H9 (cell line): ENCODE measurements around the gene AGPAT1. TPM values are rescaled to one million over a fixed set of nuclear protein-coding genes. Genes with fewer than 3 reads are reported as not detected.

Experiments used
- DNase-seq: peaks from one replicate; pipeline ENCODE4 v3.0.0-alpha.2; 2017
- H2AFZ ChIP-seq: one replicate; pipeline ENCODE4 v1.6.1; 2013; ENCODE audit warnings: mild to moderate bottlenecking, low read length, control low read depth, moderate library complexity
- H2AK5ac ChIP-seq: 2 replicates; pipeline ENCODE4 v1.6.1; 2013; ENCODE audit warnings: low read length, control low read depth, mixed read lengths; ENCODE audit not compliant: insufficient read length
- H2BK120ac ChIP-seq: one replicate; pipeline ENCODE4 v1.6.1; 2013; ENCODE audit warnings: low read depth, mild to moderate bottlenecking, low read length, control low read depth, inconsistent platforms; ENCODE audit not compliant: poor library complexity, severe bottlenecking
- H2BK12ac ChIP-seq: 2 replicates; pipeline ENCODE4 v1.6.1; 2013; ENCODE audit warnings: low read length, control low read depth, mixed read lengths, low read depth; ENCODE audit not compliant: insufficient read length
- H2BK15ac ChIP-seq: 2 replicates; pipeline ENCODE4 v1.6.1; 2013; ENCODE audit warnings: low read depth, low read length, control low read depth
- H2BK20ac ChIP-seq: one replicate; pipeline ENCODE4 v1.6.1; 2013; ENCODE audit warnings: low read depth, mild to moderate bottlenecking, low read length, control low read depth, inconsistent platforms; ENCODE audit not compliant: poor library complexity, severe bottlenecking
- H2BK5ac ChIP-seq: 2 replicates; pipeline ENCODE4 v1.6.1; 2013; ENCODE audit warnings: low read length, control low read depth, mixed read lengths; ENCODE audit not compliant: insufficient read length
- H3K14ac ChIP-seq: 2 replicates; pipeline ENCODE4 v1.6.1; 2013; ENCODE audit warnings: low read length, control low read depth; ENCODE audit not compliant: insufficient read depth
- H3K18ac ChIP-seq: 2 replicates; pipeline ENCODE4 v1.6.1; 2013; ENCODE audit warnings: low read depth, mild to moderate bottlenecking, mixed read lengths, low read length, control low read depth; ENCODE audit not compliant: insufficient read length
- H3K23ac ChIP-seq: 2 replicates; pipeline ENCODE4 v1.6.1; 2013; ENCODE audit warnings: low read length, control low read depth, mixed read lengths, low read depth; ENCODE audit not compliant: insufficient read length
- H3K23me2 ChIP-seq: 2 replicates; pipeline ENCODE4 v1.6.1; 2013; ENCODE audit warnings: low read depth, mild to moderate bottlenecking, mixed read lengths, low read length, control low read depth; ENCODE audit not compliant: insufficient read length, poor library complexity, severe bottlenecking
- H3K27ac ChIP-seq: 2 replicates; pipeline ENCODE4 v1.5.1; 2013; ENCODE audit warnings: low read length, control low read depth, mixed read lengths, low read depth; ENCODE audit not compliant: insufficient read length
- H3K27me3 ChIP-seq: 2 replicates; pipeline ENCODE4 v1.6.1; 2013; ENCODE audit warnings: low read length, control low read depth, inconsistent platforms; ENCODE audit not compliant: insufficient read depth
- H3K4ac ChIP-seq: 2 replicates; pipeline ENCODE4 v1.6.1; 2013; ENCODE audit warnings: low read depth, mild to moderate bottlenecking, control low read depth, inconsistent platforms, low read length, moderate library complexity
- H3K4me1 ChIP-seq: 2 replicates; pipeline ENCODE4 v1.6.1; 2013; ENCODE audit warnings: low read length, control low read depth, inconsistent platforms; ENCODE audit not compliant: insufficient read depth
- H3K4me2 ChIP-seq: 2 replicates; pipeline ENCODE4 v1.6.1; 2013; ENCODE audit warnings: low read length, control low read depth, mixed read lengths; ENCODE audit not compliant: insufficient read length, insufficient read depth
- H3K56ac ChIP-seq: 2 replicates; pipeline ENCODE4 v1.6.1; 2013; ENCODE audit warnings: low read depth, mild to moderate bottlenecking, mixed read lengths, low read length, control low read depth; ENCODE audit not compliant: insufficient read length
- H3K79me1 ChIP-seq: 2 replicates; pipeline ENCODE4 v1.6.1; 2013; ENCODE audit warnings: low read depth, mild to moderate bottlenecking, moderate library complexity, low read length, control low read depth, inconsistent platforms; ENCODE audit not compliant: insufficient read depth, poor library complexity, severe bottlenecking
- H3K79me2 ChIP-seq: 2 replicates; pipeline ENCODE4 v1.6.1; 2013; ENCODE audit warnings: low read length, control low read depth, inconsistent platforms; ENCODE audit not compliant: insufficient read depth
- H3K9ac ChIP-seq: 2 replicates; pipeline ENCODE4 v1.6.1; 2013; ENCODE audit warnings: low read length, control low read depth, mixed read lengths; ENCODE audit not compliant: insufficient read length; ENCODE audit errors: extremely low read depth
- H3K9me3 ChIP-seq: one replicate; pipeline ENCODE4 v1.6.1; 2013; ENCODE audit warnings: low read depth, low read length, inconsistent platforms; ENCODE audit not compliant: control insufficient read depth
- H3T11ph ChIP-seq: one replicate; pipeline ENCODE4 v1.6.1; 2013; ENCODE audit warnings: mild to moderate bottlenecking, low read length, control low read depth, inconsistent platforms
- H4K20me1 ChIP-seq: one replicate; pipeline ENCODE4 v1.6.1; 2013; ENCODE audit not compliant: control insufficient read depth, insufficient read length, insufficient read depth
- H4K5ac ChIP-seq: 2 replicates; pipeline ENCODE4 v1.6.1; 2013; ENCODE audit warnings: low read depth, mild to moderate bottlenecking, mixed read lengths, low read length, control low read depth; ENCODE audit not compliant: insufficient read length
- H4K8ac ChIP-seq: replicated peaks from 2 replicates; pipeline ENCODE4 v1.6.1; 2013; ENCODE audit warnings: low read length, control low read depth, mixed read lengths, low read depth; ENCODE audit not compliant: insufficient read length
- H4K91ac ChIP-seq: 2 replicates; pipeline ENCODE4 v1.6.1; 2013; ENCODE audit warnings: low read depth, mild to moderate bottlenecking, moderate library complexity, mixed read lengths, low read length, control low read depth; ENCODE audit not compliant: insufficient read length
- H3K27ac Mint-ChIP-seq, 3 experiments: 2 replicates in 2 of 3; 3 replicates in 1 of 3; pipeline ENCODE4 v1.8.0; 2020 to 2021; ENCODE audit warnings: mixed read lengths in 3 of 3, mild to moderate bottlenecking in 1 of 3, moderate library complexity in 1 of 3
- H3K27me3 Mint-ChIP-seq: 2 replicates; pipeline ENCODE4 v1.8.0; 2021; ENCODE audit warnings: low read depth, mild to moderate bottlenecking, moderate library complexity, mixed read lengths
- H3K36me3 Mint-ChIP-seq, 3 experiments: 2 replicates in 2 of 3; 3 replicates in 1 of 3; pipeline ENCODE4 v1.8.0; 2020 to 2021; ENCODE audit warnings: low read depth in 3 of 3, mixed read lengths in 3 of 3; ENCODE audit not compliant: insufficient read depth in 1 of 3
- H3K4me1 Mint-ChIP-seq, 2 experiments: 2 replicates each; pipeline ENCODE4 v1.8.0; 2020; ENCODE audit warnings: mixed read lengths in 2 of 2
- H3K4me3 Mint-ChIP-seq, 2 experiments: 2 replicates in 1 of 2; 3 replicates in 1 of 2; pipeline ENCODE4 v1.8.0; 2020 to 2021; ENCODE audit warnings: mild to moderate bottlenecking in 2 of 2, mixed read lengths in 2 of 2, moderate library complexity in 1 of 2
- H3K9me3 Mint-ChIP-seq, 2 experiments: 2 replicates in 1 of 2; 3 replicates in 1 of 2; pipeline ENCODE4 v1.8.0; 2020; ENCODE audit warnings: mild to moderate bottlenecking in 2 of 2, mixed read lengths in 2 of 2, moderate library complexity in 1 of 2
- CTCF ChIP-seq: fragments of 200-600 bp; sonication (generic); conservative IDR thresholded peaks from 3 replicates; pipeline ENCODE4 v1.8.0; 2021; ENCODE audit warnings: antibody characterized with exemption, mild to moderate bottlenecking
- WGBS: extraction: QIAGEN DNeasy Blood & Tissue Kit; methylation state at CpG from one replicate; pipeline ENCODE4 v1.1.7; 2013; ENCODE audit warnings: missing lambda C conversion rate, low lambda C conversion rate, mixed read lengths; ENCODE audit not compliant: insufficient read length; ENCODE audit errors: extremely low coverage; 5-methylcytosine and 5-hydroxymethylcytosine counted together
- total RNA-seq: library from RNA; stranded (reverse); gene quantifications from 2 replicates; pipeline ENCODE4 v1.2.1, GENCODE V29; 2021

Gene AGPAT1
- total RNA-seq, 1 experiment from 2014 or later: 89.5 TPM

- WGBS: no CpG with 5 or more reads among the region's 15 CpGs
- Histone ChIP-seq H2BK120ac (peak overlapping the region; percentile 89), H3K79me1 (no peaks in the 10 kb centered on the region), H4K5ac (no peak overlapping the region), H3K4me1 (peaks cover 7% of the 10 kb centered on the region), H2BK15ac (no peak overlapping the region), H3K4me2 (peak overlapping the region; percentile 70), H3K18ac (peak overlapping the region; percentile 72), H3K14ac (peak overlapping the region; percentile 46; the same call in 1 of the 2 replicates), H2AFZ (no peak overlapping the region), H3K9ac (peak overlapping the region; percentile 55), H4K91ac (no peak overlapping the region), H3K56ac (no peak overlapping the region), H3K23ac (no peak overlapping the region), H4K20me1 (no peaks in the 10 kb centered on the region), H2BK5ac (no peak overlapping the region), H3K23me2 (peaks cover 9% of the 10 kb centered on the region), H2AK5ac (no peak overlapping the region), H2BK20ac (no peak overlapping the region), H3K9me3 (no peaks in the 10 kb centered on the region), H3K79me2 (no peaks in the 10 kb centered on the region), H4K8ac (no peak overlapping the region), H3K27me3 (no peaks in the 10 kb centered on the region), H3T11ph (no peak overlapping the region), H3K4ac (no peak overlapping the region; the same call in 1 of the 2 replicates), H3K27ac (peak overlapping the region; percentile 75), H2BK12ac (no peak overlapping the region)
- peak; percentile 43 for DNase-seq
- H3K36me3 Mint-ChIP-seq: no peaks in the 10 kb centered on the region
- H3K9me3 Mint-ChIP-seq: no peaks in the 10 kb centered on the region; a peak in 1 of 5 replicates
- peak overlapping the region; percentile 98 to 99 (median 99) for H3K27ac Mint-ChIP-seq
- H3K4me3 Mint-ChIP-seq: peak overlapping the region; percentile 74 to 96
- H3K4me1 Mint-ChIP-seq: peaks cover 50 to 53% of the 10 kb centered on the region in 2 experiments
- H3K27me3 Mint-ChIP-seq: no peaks in the 10 kb centered on the region
- TF ChIP-seq CTCF: peak; percentile 42; the same call in 2 of the 3 replicates
Measured at GRCh38 chr6:32194825-32195651, 19.2 kb upstream of the AGPAT1 start.
